Neural crest cell (in vitro differentiated cells): ENCODE data around the gene CKB. TPM values are rescaled to one million over a fixed set of nuclear protein-coding genes. Genes with fewer than 3 reads are reported as not detected.

ENCODE experiments used
- DNase-seq: peaks from one replicate; pipeline ENCODE4 v3.0.0; 2021; ENCODE audit warnings: low read depth, mixed read lengths, low spot score
- H3K27ac Mint-ChIP-seq: one replicate; pipeline ENCODE4 v1.8.0; 2021; ENCODE audit warnings: mild to moderate bottlenecking, mixed read lengths; ENCODE audit not compliant: unreplicated experiment
- H3K27me3 Mint-ChIP-seq: 2 replicates; pipeline ENCODE4 v1.8.0; 2021; ENCODE audit warnings: low read depth, mild to moderate bottlenecking, mixed read lengths
- H3K36me3 Mint-ChIP-seq: 2 replicates; pipeline ENCODE4 v1.8.0; 2021; ENCODE audit warnings: low read depth, mild to moderate bottlenecking, mixed read lengths
- H3K4me1 Mint-ChIP-seq: 2 replicates; pipeline ENCODE4 v1.8.0; 2021; ENCODE audit warnings: mixed read lengths
- H3K4me3 Mint-ChIP-seq: one replicate; pipeline ENCODE4 v1.8.0; 2021; ENCODE audit warnings: mild to moderate bottlenecking, mixed read lengths
- H3K9me3 Mint-ChIP-seq: 2 replicates; pipeline ENCODE4 v1.8.0; 2021; ENCODE audit warnings: mixed read lengths
- total RNA-seq: library from RNA; stranded (reverse); gene quantifications from 2 replicates; pipeline ENCODE4 v1.2.1, GENCODE V29; 2021
- TF ChIP-seq, protein P1 (sequence below): fragments of 200-600 bp; sonication (generic); conservative IDR thresholded peaks from 2 replicates; pipeline ENCODE4 v1.5.0; 2021; ENCODE audit warnings: antibody characterized with exemption, mild to moderate bottlenecking

Gene CKB
- total RNA-seq, 1 donor from 2014 or later, result 996 TPM

DNA sequence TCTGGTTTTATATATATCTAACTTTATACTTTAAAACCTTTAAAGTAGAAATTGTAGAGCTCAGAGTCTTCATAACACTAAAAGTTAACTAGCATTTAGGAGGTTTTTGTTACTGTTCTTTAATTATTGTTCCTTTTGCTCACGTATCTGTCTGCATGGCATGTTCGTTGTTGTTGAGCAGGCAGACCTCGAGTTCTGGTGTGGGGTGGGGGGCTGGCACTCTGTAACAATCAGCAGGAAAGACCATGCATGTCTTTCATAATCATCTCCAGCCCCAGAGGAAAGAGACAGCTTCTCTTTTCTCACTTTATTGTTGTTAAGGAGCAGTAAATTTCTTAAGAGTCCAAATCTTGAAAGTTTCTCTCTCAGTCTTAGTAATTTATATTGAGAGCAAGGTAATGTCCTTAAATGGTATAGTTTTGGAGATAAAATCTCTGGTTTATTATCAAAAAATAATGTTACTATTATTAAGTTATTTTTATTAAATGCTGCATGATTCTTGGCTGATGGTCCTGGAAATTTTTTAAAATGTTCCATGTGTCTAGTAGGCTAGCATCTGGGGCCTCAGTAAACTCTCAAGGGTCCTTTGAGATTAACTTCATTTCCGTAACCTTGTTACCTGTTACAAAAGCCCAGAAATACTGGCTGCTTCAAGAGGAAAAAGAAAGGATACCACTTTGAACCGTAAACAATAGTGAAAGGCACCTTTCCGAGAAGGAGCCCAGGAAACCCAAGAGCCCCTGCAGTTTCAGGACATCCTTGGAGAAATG lies 30.3 kb downstream of the CKB start:
- Mint-ChIP-seq H3K4me3 (no peak overlapping the region), H3K4me1 (no peaks in the 10 kb centered on the region), H3K27ac (no peak overlapping the region), H3K9me3 (no peaks in the 10 kb centered on the region), H3K36me3 (peaks cover 2% of the 10 kb centered on the region), H3K27me3 (no peaks in the 10 kb centered on the region)
- no peak for DNase-seq
- TF ChIP-seq, protein P1, sequence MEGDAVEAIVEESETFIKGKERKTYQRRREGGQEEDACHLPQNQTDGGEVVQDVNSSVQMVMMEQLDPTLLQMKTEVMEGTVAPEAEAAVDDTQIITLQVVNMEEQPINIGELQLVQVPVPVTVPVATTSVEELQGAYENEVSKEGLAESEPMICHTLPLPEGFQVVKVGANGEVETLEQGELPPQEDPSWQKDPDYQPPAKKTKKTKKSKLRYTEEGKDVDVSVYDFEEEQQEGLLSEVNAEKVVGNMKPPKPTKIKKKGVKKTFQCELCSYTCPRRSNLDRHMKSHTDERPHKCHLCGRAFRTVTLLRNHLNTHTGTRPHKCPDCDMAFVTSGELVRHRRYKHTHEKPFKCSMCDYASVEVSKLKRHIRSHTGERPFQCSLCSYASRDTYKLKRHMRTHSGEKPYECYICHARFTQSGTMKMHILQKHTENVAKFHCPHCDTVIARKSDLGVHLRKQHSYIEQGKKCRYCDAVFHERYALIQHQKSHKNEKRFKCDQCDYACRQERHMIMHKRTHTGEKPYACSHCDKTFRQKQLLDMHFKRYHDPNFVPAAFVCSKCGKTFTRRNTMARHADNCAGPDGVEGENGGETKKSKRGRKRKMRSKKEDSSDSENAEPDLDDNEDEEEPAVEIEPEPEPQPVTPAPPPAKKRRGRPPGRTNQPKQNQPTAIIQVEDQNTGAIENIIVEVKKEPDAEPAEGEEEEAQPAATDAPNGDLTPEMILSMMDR, result no peak

DNA sequence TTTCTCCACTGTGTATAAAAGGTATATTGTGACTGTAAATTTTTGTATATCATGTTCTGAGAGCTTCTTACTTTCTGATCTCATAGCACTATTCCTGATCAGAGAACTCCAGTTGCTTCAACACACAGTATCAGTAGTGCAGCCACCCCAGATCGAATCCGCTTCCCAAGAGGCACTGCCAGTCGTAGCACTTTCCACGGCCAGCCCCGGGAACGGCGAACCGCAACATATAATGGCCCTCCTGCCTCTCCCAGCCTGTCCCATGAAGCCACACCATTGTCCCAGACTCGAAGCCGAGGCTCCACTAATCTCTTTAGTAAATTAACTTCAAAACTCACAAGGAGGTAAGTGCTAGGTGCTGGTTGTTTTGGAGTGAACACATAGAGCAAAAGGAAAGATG lies 30.9 kb downstream of the CKB start:
- Mint-ChIP-seq H3K27me3 (no peaks in the 10 kb centered on the region), H3K9me3 (no peaks in the 10 kb centered on the region), H3K36me3 (peaks cover 3% of the 10 kb centered on the region), H3K27ac (no peak overlapping the region), H3K4me3 (no peak overlapping the region), H3K4me1 (no peaks in the 10 kb centered on the region)
- TF ChIP-seq, protein P1, result no peak
- DNase-seq, result no peak

DNA sequence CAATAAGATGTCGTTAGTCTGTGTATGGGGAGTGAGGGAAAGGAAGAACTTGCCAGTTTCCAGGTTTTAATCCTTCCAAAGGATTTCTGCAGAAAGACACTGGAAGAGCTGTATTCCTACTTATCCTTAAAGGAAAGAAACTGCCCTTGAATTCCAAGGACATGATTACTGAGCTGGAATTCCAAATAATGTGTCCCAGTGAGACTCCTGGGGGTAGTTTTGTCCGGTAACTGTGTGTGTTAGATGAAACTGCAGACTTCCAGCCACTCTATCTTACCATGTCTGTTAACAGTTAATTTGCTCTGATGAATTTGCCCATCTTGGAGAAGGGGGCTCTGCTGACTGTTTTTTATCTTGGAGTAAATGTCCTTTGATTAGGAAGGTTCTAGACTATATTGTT lies 33.0 kb downstream of the CKB start:
- TF ChIP-seq, protein P1, result no peak
- Mint-ChIP-seq H3K4me3 (no peak overlapping the region), H3K4me1 (no peaks in the 10 kb centered on the region), H3K27me3 (no peaks in the 10 kb centered on the region), H3K27ac (no peak overlapping the region), H3K9me3 (no peaks in the 10 kb centered on the region), H3K36me3 (peaks cover 3% of the 10 kb centered on the region)
- DNase-seq, result no peak

DNA sequence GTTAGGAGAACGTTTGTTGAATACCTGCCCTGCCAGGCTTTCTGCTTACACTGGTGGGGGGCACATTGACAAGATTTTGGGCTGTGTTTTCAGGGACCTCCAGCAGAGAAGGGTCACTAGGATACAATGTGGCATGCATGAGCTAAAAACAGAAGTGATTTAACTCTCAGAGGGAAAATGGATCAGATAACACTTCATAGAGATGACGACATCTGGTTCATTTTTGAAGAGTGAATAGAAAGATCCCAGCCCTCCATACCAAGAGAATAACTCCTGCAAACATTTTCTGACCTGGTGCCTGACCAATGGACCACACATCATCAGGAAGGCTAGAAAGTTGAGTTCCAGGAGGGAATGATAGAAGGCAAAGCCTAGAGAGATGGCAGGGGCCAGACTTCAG lies 33.7 kb downstream of the CKB start:
- TF ChIP-seq, protein P1, result no peak
- H3K36me3 Mint-ChIP-seq, result peaks cover 3% of the 10 kb centered on the region
- no peak overlapping the region for H3K4me3 Mint-ChIP-seq
- no peaks in the 10 kb centered on the region for H3K9me3 Mint-ChIP-seq
- no peaks in the 10 kb centered on the region for H3K27me3 Mint-ChIP-seq
- no peak for DNase-seq
- no peaks in the 10 kb centered on the region for H3K4me1 Mint-ChIP-seq
- H3K27ac Mint-ChIP-seq, result no peak overlapping the region

DNA sequence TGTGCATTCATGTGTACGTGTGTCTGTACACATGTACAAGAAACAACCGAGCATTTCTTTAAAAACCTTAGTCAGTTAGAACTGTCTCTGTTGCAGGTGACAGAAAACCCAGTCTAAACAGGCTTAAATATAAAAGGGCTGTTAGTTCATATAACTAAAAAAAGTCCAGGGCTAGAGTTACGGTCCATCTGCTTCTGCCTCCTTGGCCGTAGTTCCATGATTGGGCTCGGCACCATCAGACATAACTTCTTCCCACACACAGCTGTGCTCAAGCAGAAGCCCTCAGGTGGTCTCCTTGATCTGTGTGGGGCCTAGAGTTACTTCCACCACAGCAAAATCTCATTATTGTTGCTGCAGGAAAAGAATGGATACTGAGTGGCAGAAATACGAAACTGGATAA lies 34.6 kb downstream of the CKB start:
- Mint-ChIP-seq H3K4me1 (no peaks in the 10 kb centered on the region), H3K9me3 (no peaks in the 10 kb centered on the region), H3K27me3 (no peaks in the 10 kb centered on the region), H3K36me3 (peaks cover 8% of the 10 kb centered on the region), H3K4me3 (no peak overlapping the region), H3K27ac (no peak overlapping the region)
- TF ChIP-seq, protein P1, result no peak
- no peak for DNase-seq
